ENCODE data around the gene TMEM186. TPM values are rescaled to one million over a fixed set of nuclear protein-coding genes. Genes with fewer than 3 reads are reported as not detected.
A peak's percentile ranks its signal among the peaks of the same experiment; 100 is the strongest.
"Not testable (repeated sequence)": the region's sequence is repeated elsewhere in the genome, so short reads cannot be mapped to it uniquely, and the experiment has no call there.

TMEM186 gene
- polyA plus RNA-seq, 3 donors = 3.8 to 4.5 (median 4.4) TPM

DNA sequence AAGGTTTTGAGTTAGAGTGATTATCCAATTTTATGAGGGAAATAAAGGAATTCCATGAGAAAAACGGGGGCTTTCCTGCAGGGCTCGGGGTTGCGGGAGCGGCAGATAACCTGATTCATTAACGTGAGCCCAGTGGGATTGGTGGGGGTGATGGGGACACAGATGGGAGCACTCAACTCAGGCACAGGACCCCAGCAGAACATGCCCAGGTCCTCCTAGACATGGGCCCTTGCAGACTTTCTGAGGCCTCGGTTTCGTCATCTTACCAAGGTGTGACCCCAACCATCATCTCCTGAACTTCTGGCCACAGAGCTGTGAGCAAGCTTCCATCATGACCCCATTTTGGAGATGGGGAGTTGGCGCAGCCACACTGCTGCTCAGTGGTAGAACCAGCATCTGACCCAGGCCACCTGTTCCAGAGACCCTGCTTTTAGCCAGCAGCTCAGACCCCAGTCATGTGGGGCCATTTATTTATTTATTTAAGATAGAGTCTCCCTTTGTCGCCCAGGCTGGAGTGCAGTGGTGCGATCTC, 49.0 kb upstream of the TMEM186 start:
- H3K9ac ChIP-seq (ENCODE audit: insufficient read depth, low read length, poor library complexity, severe bottlenecking) = no peak overlapping the region
- H4K20me1 ChIP-seq (ENCODE audit: insufficient read depth, low read length) = peaks cover 49% of the 10 kb centered on the region
- Mint-ChIP-seq H3K36me3 (peaks cover 71 to 77% of the 10 kb centered on the region in 2 donors), H3K27ac (no peak overlapping the region), H3K9me3 (peaks cover 0 to 2% (median 0%) of the 10 kb centered on the region in 7 donors), H3K4me1 (peaks cover 59% of the 10 kb centered on the region), H3K4me3 (no peak overlapping the region), H3K27me3 (ENCODE audit: low read depth in 3 of 3) (peaks cover 4 to 8% (median 5%) of the 10 kb centered on the region in 3 donors)
- TF ChIP-seq, protein P1, sequence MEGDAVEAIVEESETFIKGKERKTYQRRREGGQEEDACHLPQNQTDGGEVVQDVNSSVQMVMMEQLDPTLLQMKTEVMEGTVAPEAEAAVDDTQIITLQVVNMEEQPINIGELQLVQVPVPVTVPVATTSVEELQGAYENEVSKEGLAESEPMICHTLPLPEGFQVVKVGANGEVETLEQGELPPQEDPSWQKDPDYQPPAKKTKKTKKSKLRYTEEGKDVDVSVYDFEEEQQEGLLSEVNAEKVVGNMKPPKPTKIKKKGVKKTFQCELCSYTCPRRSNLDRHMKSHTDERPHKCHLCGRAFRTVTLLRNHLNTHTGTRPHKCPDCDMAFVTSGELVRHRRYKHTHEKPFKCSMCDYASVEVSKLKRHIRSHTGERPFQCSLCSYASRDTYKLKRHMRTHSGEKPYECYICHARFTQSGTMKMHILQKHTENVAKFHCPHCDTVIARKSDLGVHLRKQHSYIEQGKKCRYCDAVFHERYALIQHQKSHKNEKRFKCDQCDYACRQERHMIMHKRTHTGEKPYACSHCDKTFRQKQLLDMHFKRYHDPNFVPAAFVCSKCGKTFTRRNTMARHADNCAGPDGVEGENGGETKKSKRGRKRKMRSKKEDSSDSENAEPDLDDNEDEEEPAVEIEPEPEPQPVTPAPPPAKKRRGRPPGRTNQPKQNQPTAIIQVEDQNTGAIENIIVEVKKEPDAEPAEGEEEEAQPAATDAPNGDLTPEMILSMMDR (IDR thresholded peaks at IDR 0.05) = no peak
- H3K79me2 ChIP-seq (ENCODE audit: insufficient read depth, low read length) = peaks cover 15% of the 10 kb centered on the region
- H2AFZ ChIP-seq (ENCODE audit: insufficient read depth, low read depth, low read length, poor library complexity, severe bottlenecking) = no peak overlapping the region
- peak in 1 of 3 donors; percentile 0 for DNase-seq
- H3K9me3 ChIP-seq (replicated peaks in 1 of 2; ENCODE audit: control insufficient read depth in 1 of 2, insufficient read depth in 1 of 2, low read length in 2 of 2) = no peaks in the 10 kb centered on the region
- intact Hi-C loops (cut with micrococcal nuclease) = no loop called here
- H3K36me3 ChIP-seq (replicated peaks in 1 of 2; ENCODE audit: control insufficient read depth in 1 of 2, insufficient read depth in 2 of 2, low read length in 2 of 2) = peaks cover 13 to 37% of the 10 kb centered on the region in 2 donors
- peaks cover 25 to 41% of the 10 kb centered on the region in 2 donors for H3K4me1 ChIP-seq (ENCODE audit: control insufficient read depth in 1 of 2, insufficient read depth in 2 of 2, low read length in 2 of 2)
- H3K27me3 ChIP-seq (ENCODE audit: control insufficient read depth in 2 of 2, insufficient read depth in 2 of 2, low read length in 2 of 2) = no peaks in the 10 kb centered on the region
- 96% methylated on average over 10 of the region's 10 CpGs for whole genome bisulfite sequencing (ENCODE audit: insufficient coverage)
- H3K27ac ChIP-seq (ENCODE audit: low read depth in 1 of 2, low read length in 2 of 2) = no peak overlapping the region
- no peak overlapping the region for H3K4me3 ChIP-seq (replicated peaks in 1 of 3; ENCODE audit: low read depth in 2 of 3, low read length in 3 of 3)
- no peak overlapping the region for H3K4me2 ChIP-seq (replicated peaks; ENCODE audit: extremely low read depth, low read length, poor library complexity, severe bottlenecking)

DNA sequence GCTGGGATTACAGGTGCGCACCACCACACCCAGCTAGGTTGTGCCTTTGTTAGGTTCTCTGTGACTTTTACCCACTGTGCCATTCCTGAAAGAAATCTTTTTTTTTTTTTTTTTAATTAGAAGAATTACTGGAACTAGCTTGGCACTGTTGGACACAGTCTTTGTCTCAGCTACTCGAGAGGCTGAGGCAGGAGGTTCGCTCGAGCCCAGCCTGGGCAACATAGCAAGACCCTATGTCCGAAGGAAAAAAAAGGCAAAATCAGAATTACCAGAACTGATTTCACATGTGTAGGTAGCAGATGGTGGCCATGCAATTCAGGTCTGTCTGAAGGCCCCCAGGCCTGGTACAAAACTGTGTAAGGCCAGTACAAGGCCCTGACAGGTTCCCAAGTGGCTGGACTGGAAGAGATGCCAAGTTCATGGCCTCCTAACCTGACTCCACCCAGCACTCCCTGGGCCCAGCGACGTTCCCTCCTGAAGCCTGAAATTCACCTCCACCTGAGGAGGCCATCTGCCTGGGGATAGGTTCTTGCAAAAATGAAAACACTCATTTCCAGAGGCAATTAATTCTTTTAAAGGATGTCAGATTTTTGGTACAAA, 48.4 kb upstream of the TMEM186 start:
- no peaks in the 10 kb centered on the region for H3K27me3 ChIP-seq (ENCODE audit: control insufficient read depth in 2 of 2, insufficient read depth in 2 of 2, low read length in 2 of 2)
- H3K9ac ChIP-seq (ENCODE audit: insufficient read depth, low read length, poor library complexity, severe bottlenecking) = no peak overlapping the region
- peaks cover 0 to 2% (median 0%) of the 10 kb centered on the region in 7 donors for H3K9me3 Mint-ChIP-seq
- peaks cover 24 to 39% of the 10 kb centered on the region in 2 donors for H3K4me1 ChIP-seq (ENCODE audit: control insufficient read depth in 1 of 2, insufficient read depth in 2 of 2, low read length in 2 of 2)
- peaks cover 64 to 75% of the 10 kb centered on the region in 2 donors for H3K36me3 Mint-ChIP-seq
- 100% methylated on average over 4 of the region's 7 CpGs for WGBS (ENCODE audit: insufficient coverage)
- TF ChIP-seq, protein P1 (IDR thresholded peaks at IDR 0.05) = no peak
- H3K4me3 Mint-ChIP-seq = no peak overlapping the region
- no peak overlapping the region for H3K27ac ChIP-seq (ENCODE audit: low read depth in 1 of 2, low read length in 2 of 2)
- peaks cover 13 to 34% of the 10 kb centered on the region in 2 donors for H3K36me3 ChIP-seq (replicated peaks in 1 of 2; ENCODE audit: control insufficient read depth in 1 of 2, insufficient read depth in 2 of 2, low read length in 2 of 2)
- H3K4me2 ChIP-seq (replicated peaks; ENCODE audit: extremely low read depth, low read length, poor library complexity, severe bottlenecking) = no peak overlapping the region
- peaks cover 4 to 8% (median 5%) of the 10 kb centered on the region in 3 donors for H3K27me3 Mint-ChIP-seq (ENCODE audit: low read depth in 3 of 3)
- H3K27ac Mint-ChIP-seq = no peak overlapping the region
- peaks cover 49% of the 10 kb centered on the region for H4K20me1 ChIP-seq (ENCODE audit: insufficient read depth, low read length)
- intact Hi-C loops (cut with micrococcal nuclease) = no loop called here
- no peaks in the 10 kb centered on the region for H3K9me3 ChIP-seq (replicated peaks in 1 of 2; ENCODE audit: control insufficient read depth in 1 of 2, insufficient read depth in 1 of 2, low read length in 2 of 2)
- DNase-seq = no peak
- no peak overlapping the region for H2AFZ ChIP-seq (ENCODE audit: insufficient read depth, low read depth, low read length, poor library complexity, severe bottlenecking)
- H3K79me2 ChIP-seq (ENCODE audit: insufficient read depth, low read length) = peaks cover 16% of the 10 kb centered on the region
- H3K4me1 Mint-ChIP-seq = peaks cover 54% of the 10 kb centered on the region
- H3K4me3 ChIP-seq (replicated peaks in 1 of 3; ENCODE audit: low read depth in 2 of 3, low read length in 3 of 3) = no peak overlapping the region

DNA sequence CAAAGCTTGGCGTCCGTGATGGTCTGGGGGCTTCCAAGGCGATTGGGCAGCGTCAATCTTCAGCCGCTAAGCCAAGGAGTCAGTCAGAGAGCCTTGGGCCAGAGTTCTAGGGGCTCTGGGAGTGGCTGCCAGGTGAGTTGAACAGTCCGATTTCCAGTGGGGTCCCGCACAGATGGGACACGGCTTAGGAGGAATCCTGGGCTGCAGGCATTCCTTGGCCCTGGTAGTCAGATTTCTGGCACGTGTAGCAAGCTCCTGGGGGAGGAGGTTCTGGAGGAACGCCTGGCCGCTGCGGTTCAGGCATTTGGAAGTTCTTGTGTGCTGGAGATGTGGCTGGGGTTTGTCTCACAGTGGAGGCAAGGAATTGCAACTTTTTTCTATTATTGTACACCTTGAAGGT, 45.9 kb upstream of the TMEM186 start:
- H3K4me2 ChIP-seq (replicated peaks; ENCODE audit: extremely low read depth, low read length, poor library complexity, severe bottlenecking); H3K27me3 Mint-ChIP-seq (ENCODE audit: low read depth in 3 of 3); DNase-seq; H3K27me3 ChIP-seq (ENCODE audit: control insufficient read depth in 2 of 2, insufficient read depth in 2 of 2, low read length in 2 of 2); H3K9ac ChIP-seq (ENCODE audit: insufficient read depth, low read length, poor library complexity, severe bottlenecking); H3K9me3 Mint-ChIP-seq; H2AFZ ChIP-seq (ENCODE audit: insufficient read depth, low read depth, low read length, poor library complexity, severe bottlenecking); intact Hi-C loops (cut with micrococcal nuclease); H3K27ac ChIP-seq (ENCODE audit: low read depth in 1 of 2, low read length in 2 of 2); H3K9me3 ChIP-seq (replicated peaks in 1 of 2; ENCODE audit: control insufficient read depth in 1 of 2, insufficient read depth in 1 of 2, low read length in 2 of 2): not testable (repeated sequence)
- peaks cover 32% of the 10 kb centered on the region for H3K4me1 Mint-ChIP-seq
- 97% methylated on average over 8 of the region's 12 CpGs for WGBS (ENCODE audit: insufficient coverage)
- H3K4me3 Mint-ChIP-seq = peak overlapping the region in 1 of 2 donors; percentile 24
- Histone ChIP-seq H3K79me2 (ENCODE audit: insufficient read depth, low read length) (peaks cover 18% of the 10 kb centered on the region), H3K36me3 (replicated peaks in 1 of 2; ENCODE audit: control insufficient read depth in 1 of 2, insufficient read depth in 2 of 2, low read length in 2 of 2) (peaks cover 8 to 18% of the 10 kb centered on the region in 2 donors), H3K4me3 (replicated peaks in 1 of 3; ENCODE audit: low read depth in 2 of 3, low read length in 3 of 3) (peak overlapping the region in 2 of 3 experiments; percentile 6 to 57), H3K4me1 (ENCODE audit: control insufficient read depth in 1 of 2, insufficient read depth in 2 of 2, low read length in 2 of 2) (peaks cover 8 to 19% of the 10 kb centered on the region in 2 donors), H4K20me1 (ENCODE audit: insufficient read depth, low read length) (peaks cover 29% of the 10 kb centered on the region)
- peaks cover 43 to 52% of the 10 kb centered on the region in 2 donors for H3K36me3 Mint-ChIP-seq
- H3K27ac Mint-ChIP-seq = peak overlapping the region in 1 of 7 donors; percentile 65
